GM12878 (cell line): ENCODE data around the gene TRIAP1. TPM values are rescaled to one million over a fixed set of nuclear protein-coding genes. Genes with fewer than 3 reads are reported as not detected.

Source experiments
- ATAC-seq: fragments of 200-7000 bp; cut with Tn5 transposase; 3 replicates; pipeline ENCODE4 v1.9.1; 2020; ENCODE audit warnings: mild to moderate bottlenecking, moderate library complexity
- BruUV-seq: library from RNA; stranded (reverse); fragments of 400-500 nt; replicated peaks from 2 replicates; lab custom pipeline; 2021; lab: Mats Ljungman, UMichigan
- CTCF ChIA-PET: fragments of 300-600 bp; sonication (Branson Sonifier 250); formaldehyde crosslinking; extraction: SDS; loops from one replicate; lab custom pipeline; 2021; ENCODE audit warnings: inconsistent platforms; lab: Yijun Ruan, JAX
- POLR2A ChIA-PET: fragments of 350-600 bp; formaldehyde crosslinking; extraction: SDS; loops from one replicate; lab custom pipeline; 2021; ENCODE audit warnings: inconsistent platforms; lab: Charles Lee
- RAD21 ChIA-PET: fragments of 300-600 bp; sonication (Branson Sonifier 250); formaldehyde crosslinking; loops from one replicate; lab custom pipeline; 2023; ENCODE audit warnings: antibody characterized with exemption; ENCODE audit not compliant: unreplicated experiment; lab: Charles Lee
- SMC1A ChIA-PET: fragments of 300-600 bp; sonication (Branson Sonifier 250); formaldehyde crosslinking; loops from one replicate; lab custom pipeline; 2023; ENCODE audit not compliant: unreplicated experiment, uncharacterized antibody; lab: Charles Lee
- DNase-seq: peaks from one replicate; pipeline ENCODE4 v3.0.0-alpha.2; 2011; ENCODE audit warnings: low read depth, low spot score
- FAIRE-seq: peaks from 3 replicates; lab custom pipeline; 2011; peaks lifted over from hg19 to GRCh38; lab: Jason Lieb, UNC
- H2AFZ ChIP-seq: 2 replicates; pipeline ENCODE4 v1.6.0; 2011; ENCODE audit warnings: low read depth, low read length, control low read depth; ENCODE audit not compliant: control insufficient read depth
- H3K27ac ChIP-seq: 2 replicates; pipeline ENCODE4 v1.5.1; 2011; ENCODE audit warnings: control low read depth; ENCODE audit not compliant: control insufficient read depth, insufficient read depth
- H3K27me3 ChIP-seq, 2 experiments: replicated peaks in 1 of 2; 2 replicates each; pipeline versions ENCODE4 v1.6.0 to v1.6.1; 2011; ENCODE audit warnings: low read length in 1 of 2; ENCODE audit not compliant: control insufficient read depth in 2 of 2, insufficient read depth in 2 of 2
- H3K36me3 ChIP-seq, 2 experiments: 2 replicates each; pipeline ENCODE4 v1.5.1; 2011; ENCODE audit warnings: low read length in 1 of 2; ENCODE audit not compliant: control insufficient read depth in 2 of 2, insufficient read depth in 2 of 2
- H3K4me1 ChIP-seq: 2 replicates; pipeline ENCODE4 v1.6.1; 2011; ENCODE audit warnings: mild to moderate bottlenecking, low read length, moderate library complexity, mixed read lengths; ENCODE audit not compliant: control insufficient read depth, insufficient read depth
- H3K4me2 ChIP-seq: 2 replicates; pipeline ENCODE4 v1.6.0; 2011; ENCODE audit warnings: control low read depth; ENCODE audit not compliant: control insufficient read depth, insufficient read depth
- H3K4me3 ChIP-seq: fragments of 200-600 bp; sonication (generic); 2 replicates; pipeline ENCODE4 v1.5.1; 2016
- H3K79me2 ChIP-seq: 2 replicates; pipeline ENCODE4 v1.6.0; 2011; ENCODE audit warnings: low read length; ENCODE audit not compliant: control insufficient read depth, insufficient read depth
- H3K9ac ChIP-seq: 2 replicates; pipeline ENCODE4 v1.8.0; 2011; ENCODE audit warnings: low read length, control low read depth, mixed read lengths; ENCODE audit not compliant: control insufficient read depth, insufficient read depth
- H3K9me3 ChIP-seq: replicated peaks from 3 replicates; pipeline ENCODE4 v1.5.1; 2011; ENCODE audit warnings: mild to moderate bottlenecking, low read length; ENCODE audit not compliant: control insufficient read depth, insufficient read depth
- H4K20me1 ChIP-seq: 2 replicates; pipeline ENCODE4 v1.6.0; 2011; ENCODE audit not compliant: control insufficient read depth, insufficient read depth
- BCLAF1 ChIP-seq: fragments of 450-650 bp; IDR thresholded peaks from 2 replicates; pipeline ENCODE4 v1.6.1; 2017; ENCODE audit warnings: antibody characterized with exemption, mild to moderate bottlenecking, moderate library complexity
- CEBPB ChIP-seq, 2 experiments: fragments of 150-350 bp in 1 of 2; IDR thresholded peaks; 2 replicates each; pipeline ENCODE4 v1.6.1; 2012 to 2014; ENCODE audit warnings: low read depth in 2 of 2, low read length in 2 of 2, borderline replicate concordance in 1 of 2, inconsistent platforms in 1 of 2
- CTCF ChIP-seq, 3 experiments: IDR thresholded peaks in 2 of 3; conservative IDR thresholded peaks in 1 of 3; 2 replicates each; pipeline ENCODE4 v1.5.1; 2011; ENCODE audit warnings: low read depth in 3 of 3, low read length in 3 of 3, mild to moderate bottlenecking in 3 of 3, control low read depth in 2 of 3, moderate library complexity in 2 of 3, inconsistent platforms in 1 of 3, mixed read lengths in 1 of 3; ENCODE audit not compliant: control insufficient read depth in 2 of 3, insufficient read depth in 1 of 3; ENCODE audit errors: extremely low read depth in 1 of 3
- E2F4 ChIP-seq: IDR thresholded peaks from 2 replicates; pipeline ENCODE4 v1.6.1; 2012; ENCODE audit warnings: low read depth, low read length, improper control_type of control experiment
- E2F8 ChIP-seq: fragments of 450-650 bp; IDR thresholded peaks from 2 replicates; pipeline ENCODE4 v1.6.1; 2018; ENCODE audit warnings: mild to moderate bottlenecking, low read depth, moderate library complexity; ENCODE audit not compliant: partially characterized antibody
- FOXK2 ChIP-seq: fragments of 450-650 bp; IDR thresholded peaks from 2 replicates; pipeline ENCODE4 v1.6.1; 2017; ENCODE audit warnings: mild to moderate bottlenecking, moderate library complexity
- NR2F1 ChIP-seq: fragments of 450-650 bp; conservative IDR thresholded peaks from 2 replicates; pipeline ENCODE4 v1.6.1; 2017; ENCODE audit warnings: mild to moderate bottlenecking
- POLR2AphosphoS5 ChIP-seq: IDR thresholded peaks from 2 replicates; pipeline ENCODE4 v1.6.1; 2011; ENCODE audit warnings: mild to moderate bottlenecking, low read length, inconsistent platforms
- RAD21 ChIP-seq: IDR thresholded peaks from 2 replicates; pipeline ENCODE4 v1.6.1; 2011; ENCODE audit warnings: mild to moderate bottlenecking, low read depth, low read length, moderate library complexity; ENCODE audit not compliant: insufficient read depth
- RELA ChIP-seq: fragments of 450-650 bp; IDR thresholded peaks from 2 replicates; pipeline ENCODE4 v1.8.0; 2014; ENCODE audit warnings: borderline replicate concordance; ENCODE audit not compliant: partially characterized antibody
- YY1 ChIP-seq: IDR thresholded peaks from 2 replicates; pipeline ENCODE4 v1.6.1; 2011; ENCODE audit warnings: low read depth, mild to moderate bottlenecking, low read length
- ZNF207 ChIP-seq: fragments of 450-650 bp; IDR thresholded peaks from 2 replicates; pipeline ENCODE4 v1.6.1; 2014; ENCODE audit warnings: antibody characterized with exemption, mild to moderate bottlenecking, borderline replicate concordance
- ZNF217 ChIP-seq: fragments of 450-650 bp; IDR thresholded peaks from 2 replicates; pipeline ENCODE4 v1.6.1; 2017; ENCODE audit warnings: antibody characterized with exemption, mild to moderate bottlenecking
- WGBS: methylation state at CpG from one replicate; pipeline ENCODE4 v1.1.6; 2016; ENCODE audit warnings: low lambda C conversion rate; ENCODE audit not compliant: insufficient replicate concordance, insufficient coverage; ENCODE audit errors: missing lambda C conversion rate; 5-methylcytosine and 5-hydroxymethylcytosine counted together
- in situ Hi-C: fragments of 300-500 bp; cut with MboI; formaldehyde crosslinking; loops from 9 replicates; pipeline ENCODE4 v1.14.3; 2018; ENCODE audit warnings: mixed read lengths
- intact Hi-C: fragments of 100-400 bp; cut with micrococcal nuclease; formaldehyde crosslinking; loops from one replicate; pipeline ENCODE4 v1.14.2; 2022; ENCODE audit not compliant: unreplicated experiment
- polyA plus RNA-seq, 11 experiments: library from polyadenylated mRNA; depleted of rRNA in 4 of 11; unstranded in 6 of 11; stranded (reverse) in 5 of 11; fragments of >200 nt; fragmentation: Nextera tagmentation in 4 of 11; fragmentation: Illumina TruSeq in 1 of 11; extraction: Ambion mirVana in 4 of 11; extraction: Trizol in 1 of 11; gene quantifications; 1 replicate in 1 of 11; 2 replicates in 10 of 11; pipeline versions ENCODE4 v1.2.1 to v1.2.3, GENCODE V29; 2011 to 2016; ENCODE audit warnings: inconsistent platforms in 2 of 11, missing spikeins in 2 of 11, low read depth in 1 of 11
- total RNA-seq, 4 experiments: library from RNA; depleted of rRNA in 3 of 4; stranded (reverse); fragments of >200 nt in 3 of 4; fragmentation: Illumina TruSeq in 1 of 4; extraction: Trizol in 1 of 4; gene quantifications; 2 replicates each; pipeline versions ENCODE4 v1.2.1 to v1.2.3, GENCODE V29; 2013 to 2021

The TRIAP1 gene
- total and polyA plus RNA-seq, 10 of the 15 experiments (the other 5 are each of a cell fraction or from before 2014, with no cell fraction given) = 44.8 to 346 (median 80.8) TPM

DNA sequence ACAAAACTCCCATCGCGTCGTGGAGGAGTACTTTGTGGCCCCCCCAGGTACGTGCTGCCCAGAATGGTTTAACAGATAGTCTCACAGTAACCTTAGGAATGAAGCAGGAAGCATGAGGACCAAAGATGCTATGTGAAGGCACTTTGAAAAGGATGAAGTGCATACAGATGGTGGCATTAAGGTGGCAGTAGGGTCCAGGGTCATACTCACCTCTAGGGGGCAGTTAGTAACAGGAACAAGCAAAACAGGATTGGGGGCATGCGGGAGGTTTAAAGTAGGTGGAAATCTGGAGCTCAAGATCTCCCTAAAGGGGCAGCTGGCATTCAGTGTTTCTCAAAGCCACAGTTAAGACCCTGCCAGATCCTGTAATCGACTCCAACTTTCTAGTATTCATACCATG lies 10.9 kb upstream of the TRIAP1 start:
- Histone ChIP-seq H3K36me3 (peaks cover 20 to 43% of the 10 kb centered on the region in 2 experiments), H3K9me3 (no peaks in the 10 kb centered on the region), H4K20me1 (no peaks in the 10 kb centered on the region), H3K4me1 (no peaks in the 10 kb centered on the region), H3K79me2 (no peaks in the 10 kb centered on the region), H3K4me3 (no peak overlapping the region), H3K27ac (no peak overlapping the region)
- FAIRE-seq = no peak
- POLR2A ChIA-PET = interaction anchor here (0.7 to 1.4 kb wide), 2 partner anchors 10 to 12 kb away, joined by 4 read pairs; no protein-coding TSS in a partner anchor
- RAD21 ChIA-PET = interaction anchor here (1.0 kb wide), 1 partner anchor 39 kb away, joined by 3 read pairs; the partner anchor contains the start of gene DYNLL1
- 100% methylated on average over 6 of the region's 6 CpGs for WGBS
- peak; percentile 60 for ATAC-seq
- TF ChIP-seq POLR2AphosphoS5 (0 out of 2 replicates have a peak, but pooled peaks have one; percentile 25), FOXK2 (no peak), RAD21 (0 out of 2 replicates have a peak, but pooled peaks have one; percentile 18), BCLAF1 (no peak), E2F4 (no peak), YY1 (no peak), CTCF (IDR thresholded peaks at IDR 0.05 in 2 of 3, conservative IDR thresholded peaks at IDR 0.05 in 1 of 3; ENCODE audit: control insufficient read depth in 2 of 3, extremely low read depth in 1 of 3, insufficient read depth in 1 of 3, low read depth in 3 of 3, low read length in 3 of 3) (peak; percentile 21 to 48 (median 38); a peak in 4 of 6 replicates), NR2F1 (no peak), CEBPB (IDR thresholded peaks at IDR 0.05; ENCODE audit: borderline replicate concordance in 1 of 2, low read depth in 2 of 2, low read length in 2 of 2) (no peak), E2F8 (no peak), ZNF217 (no peak), RELA (no peak), ZNF207 (no peak)
- TF ChIP-seq, all 136 proteins: peak for 3
- SMC1A ChIA-PET = interaction anchor here (0.6 to 2.4 kb wide), 6 partner anchors 11 to 681 kb away, joined by 3 to 5 read pairs (median 3); no protein-coding TSS in a partner anchor
- intact Hi-C loops (no loop called here), in situ Hi-C loops (no loop called here)
- DNase-seq = no peak
- Histone ChIP-seq H2AFZ (no peak overlapping the region), H3K4me2 (no peak overlapping the region), H3K27me3 (no peaks in the 10 kb centered on the region), H3K9ac (no peak overlapping the region)
- CTCF ChIA-PET = interaction anchor here (1.0 to 1.9 kb wide), 4 partner anchors 9 to 18 kb away, joined by 3 to 13 read pairs (median 6); partner anchors contain the start of gene SRSF9
- no TSS peak for BruUV-seq
